PC-9 (cell line): ENCODE data around the gene RNF145. TPM values are rescaled to one million over a fixed set of nuclear protein-coding genes. Genes with fewer than 3 reads are reported as not detected.
"Not testable (repeated sequence)": the region's sequence is repeated elsewhere in the genome, so short reads cannot be mapped to it uniquely, and the experiment has no call there.

Experiments
- BruUV-seq: library from RNA; stranded (reverse); fragments of 400-500 nt; replicated peaks from 2 replicates; lab custom pipeline; 2021; lab: Mats Ljungman, UMichigan
- CTCF ChIA-PET: fragments of 300-600 bp; sonication (Branson Sonifier 250); formaldehyde crosslinking; loops from one replicate; lab custom pipeline; 2022; ENCODE audit warnings: antibody characterized with exemption; lab: Charles Lee
- POLR2A ChIA-PET: fragments of 300-600 bp; sonication (Branson Sonifier 250); formaldehyde crosslinking; loops from one replicate; lab custom pipeline; 2022; ENCODE audit warnings: antibody characterized with exemption; ENCODE audit not compliant: unreplicated experiment; lab: Charles Lee
- DNase-seq, 2 experiments: peaks; one replicate each; pipeline versions ENCODE4 v3.0.0 to v3.0.0-alpha.2; 2015 to 2022; ENCODE audit warnings: mixed read lengths in 1 of 2
- H2AFZ ChIP-seq: fragments of 200-600 bp; sonication (generic); 2 replicates; pipeline ENCODE4 v1.8.1; 2017; ENCODE audit warnings: antibody characterized with exemption
- H3F3A ChIP-seq: fragments of 200-600 bp; sonication (generic); 2 replicates; pipeline ENCODE4 v1.8.1; 2017; ENCODE audit warnings: antibody characterized with exemption, mild to moderate bottlenecking, low read depth; ENCODE audit not compliant: insufficient read depth
- H3K27ac ChIP-seq: fragments of 200-600 bp; sonication (generic); 2 replicates; pipeline ENCODE4 v1.6.1; 2016; ENCODE audit warnings: mixed run types
- H3K27me3 ChIP-seq: fragments of 200-600 bp; sonication (generic); 2 replicates; pipeline ENCODE4 v1.6.1; 2016; ENCODE audit warnings: low read depth, mixed run types; ENCODE audit not compliant: insufficient read depth
- H3K36me3 ChIP-seq: fragments of 200-600 bp; sonication (generic); 2 replicates; pipeline ENCODE4 v1.6.1; 2016; ENCODE audit warnings: low read depth, mixed run types
- H3K4me1 ChIP-seq: fragments of 200-600 bp; sonication (generic); replicated peaks from 2 replicates; pipeline ENCODE4 v1.6.1; 2016; ENCODE audit warnings: mixed run types; ENCODE audit not compliant: insufficient read depth
- H3K4me2 ChIP-seq: fragments of 200-600 bp; sonication (generic); 2 replicates; pipeline ENCODE4 v1.6.1; 2017; ENCODE audit warnings: mixed run types
- H3K4me3 ChIP-seq: fragments of 200-600 bp; sonication (generic); 2 replicates; pipeline ENCODE4 v1.6.1; 2016; ENCODE audit warnings: mixed run types
- H3K79me2 ChIP-seq: fragments of 200-600 bp; sonication (generic); 2 replicates; pipeline ENCODE4 v1.6.1; 2017; ENCODE audit warnings: low read depth, mixed run types
- H3K9me2 ChIP-seq: fragments of 200-600 bp; sonication (generic); 2 replicates; pipeline ENCODE4 v1.8.1; 2017; ENCODE audit warnings: mild to moderate bottlenecking; ENCODE audit not compliant: insufficient read depth
- H3K9me3 ChIP-seq: fragments of 200-600 bp; sonication (generic); 2 replicates; pipeline ENCODE4 v1.8.1; 2016; ENCODE audit warnings: low read depth; ENCODE audit not compliant: insufficient read depth
- H4K20me1 ChIP-seq: fragments of 200-600 bp; sonication (generic); 2 replicates; pipeline ENCODE4 v1.8.1; 2017; ENCODE audit not compliant: insufficient read depth
- EZH2 ChIP-seq: fragments of 200-600 bp; sonication (generic); IDR thresholded peaks from 2 replicates; pipeline ENCODE4 v1.8.0; 2017; ENCODE audit warnings: antibody characterized with exemption, low read depth
- intact Hi-C: fragments of 100-400 bp; cut with micrococcal nuclease; formaldehyde crosslinking; loops from one replicate; pipeline ENCODE4 v1.10.0; 2022; ENCODE audit not compliant: unreplicated experiment
- total RNA-seq: library from RNA; stranded (reverse); gene quantifications from 2 replicates; pipeline ENCODE4 v1.2.3, GENCODE V29; 2021
- TF ChIP-seq, protein P1 (sequence below): fragments of 200-600 bp; sonication (generic); conservative IDR thresholded peaks from 2 replicates; pipeline ENCODE4 v1.6.1; 2017; ENCODE audit warnings: mixed run types, antibody characterized with exemption, mild to moderate bottlenecking, moderate library complexity

RNF145 gene
- total RNA-seq, 1 experiment from 2014 or later: 54.5 TPM

DNA sequence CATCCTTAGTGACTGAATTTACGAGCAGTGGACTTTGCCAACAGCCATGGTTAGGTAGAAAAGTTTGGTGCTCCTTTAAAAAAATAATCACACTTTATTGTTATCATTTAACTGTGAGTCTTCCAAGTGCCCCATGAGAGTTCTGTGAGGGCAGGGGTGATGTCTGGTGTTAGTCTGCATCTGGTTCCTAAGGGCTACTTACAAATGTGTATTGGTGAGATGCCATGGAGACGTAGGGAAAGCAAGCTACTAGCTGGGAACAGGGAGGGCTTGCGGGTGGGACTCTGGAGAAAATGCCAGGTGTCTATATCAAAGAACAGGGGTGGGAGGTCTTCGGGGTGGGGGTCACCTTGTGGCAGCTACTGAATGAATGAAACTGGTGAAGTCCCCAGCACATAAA is 62.5 kb downstream of the RNF145 start:
- Histone ChIP-seq H3K27me3 (peaks cover 33% of the 10 kb centered on the region), H3K9me2 (no peaks in the 10 kb centered on the region), H3K36me3 (no peaks in the 10 kb centered on the region), H3K79me2 (no peaks in the 10 kb centered on the region), H3K9me3 (no peaks in the 10 kb centered on the region), H3K27ac (no peak overlapping the region), H3K4me1 (no peaks in the 10 kb centered on the region), H3F3A (no peaks in the 10 kb centered on the region), H3K4me2 (no peak overlapping the region), H3K4me3 (no peak overlapping the region), H4K20me1 (no peaks in the 10 kb centered on the region), H2AFZ (no peak overlapping the region)
- ChIA-PET CTCF (no interaction called here), POLR2A (no interaction called here)
- intact Hi-C loops: no loop called here
- BruUV-seq: no TSS peak
- TF ChIP-seq, protein P1, sequence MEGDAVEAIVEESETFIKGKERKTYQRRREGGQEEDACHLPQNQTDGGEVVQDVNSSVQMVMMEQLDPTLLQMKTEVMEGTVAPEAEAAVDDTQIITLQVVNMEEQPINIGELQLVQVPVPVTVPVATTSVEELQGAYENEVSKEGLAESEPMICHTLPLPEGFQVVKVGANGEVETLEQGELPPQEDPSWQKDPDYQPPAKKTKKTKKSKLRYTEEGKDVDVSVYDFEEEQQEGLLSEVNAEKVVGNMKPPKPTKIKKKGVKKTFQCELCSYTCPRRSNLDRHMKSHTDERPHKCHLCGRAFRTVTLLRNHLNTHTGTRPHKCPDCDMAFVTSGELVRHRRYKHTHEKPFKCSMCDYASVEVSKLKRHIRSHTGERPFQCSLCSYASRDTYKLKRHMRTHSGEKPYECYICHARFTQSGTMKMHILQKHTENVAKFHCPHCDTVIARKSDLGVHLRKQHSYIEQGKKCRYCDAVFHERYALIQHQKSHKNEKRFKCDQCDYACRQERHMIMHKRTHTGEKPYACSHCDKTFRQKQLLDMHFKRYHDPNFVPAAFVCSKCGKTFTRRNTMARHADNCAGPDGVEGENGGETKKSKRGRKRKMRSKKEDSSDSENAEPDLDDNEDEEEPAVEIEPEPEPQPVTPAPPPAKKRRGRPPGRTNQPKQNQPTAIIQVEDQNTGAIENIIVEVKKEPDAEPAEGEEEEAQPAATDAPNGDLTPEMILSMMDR: no peak
- no peak for TF ChIP-seq EZH2
- DNase-seq: no peak

- H3K4me2 ChIP-seq, H3K36me3 ChIP-seq, H3K4me1 ChIP-seq, H4K20me1 ChIP-seq, H2AFZ ChIP-seq, H3K4me3 ChIP-seq, H3F3A ChIP-seq, CTCF ChIA-PET, H3K9me2 ChIP-seq, H3K79me2 ChIP-seq, BruUV-seq, H3K9me3 ChIP-seq, intact Hi-C loops, H3K27ac ChIP-seq, DNase-seq, POLR2A ChIA-PET: not testable (repeated sequence)
- H3K27me3 ChIP-seq: peaks cover 45% of the 10 kb centered on the region
Measured at GRCh38 chr5:159145160-159145559, 64.2 kb downstream of the RNF145 start.

DNA sequence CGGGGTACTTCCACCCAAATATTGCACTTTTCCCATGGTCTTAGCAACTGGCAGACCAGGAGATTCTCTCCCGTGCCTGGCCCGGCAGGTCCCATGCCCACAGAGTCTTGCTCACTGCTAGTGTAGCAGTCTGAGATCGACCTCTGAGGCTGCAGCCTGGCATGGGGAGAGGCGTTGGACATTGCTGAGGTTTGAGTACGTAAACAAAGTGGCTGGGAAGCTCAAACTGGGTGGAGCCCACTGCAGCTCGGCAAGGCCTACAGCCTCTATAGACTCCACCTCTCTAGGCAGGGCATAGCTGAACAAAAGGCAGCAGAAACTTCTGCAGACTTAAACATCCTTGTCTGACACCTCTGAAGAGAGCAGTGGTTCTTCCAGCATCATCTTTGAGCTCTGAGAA is 69.6 kb downstream of the RNF145 start:
- DNase-seq: no peak
- Histone ChIP-seq H3K4me2 (0 out of 2 replicates have a peak overlapping the region, but pooled peaks have one; percentile 29), H3K36me3 (no peaks in the 10 kb centered on the region), H3K4me3 (no peak overlapping the region; the same call in 1 of the 2 replicates), H3K9me2 (no peaks in the 10 kb centered on the region), H3K27ac (no peak overlapping the region), H3K79me2 (no peaks in the 10 kb centered on the region), H2AFZ (no peak overlapping the region), H3K9me3 (no peaks in the 10 kb centered on the region), H3K4me1 (no peaks in the 10 kb centered on the region), H3K27me3 (peaks cover 63% of the 10 kb centered on the region), H4K20me1 (no peaks in the 10 kb centered on the region), H3F3A (no peaks in the 10 kb centered on the region)
- TF ChIP-seq, protein P1: no peak
- no peak for TF ChIP-seq EZH2
- ChIA-PET POLR2A (no interaction called here), CTCF (no interaction called here)
- no TSS peak for BruUV-seq
- intact Hi-C loops: loop anchor here (10.0 kb wide), 1 partner anchor 1995 kb away; the partner anchor contains the start of gene MED7
